H1 (cell line): ENCODE measurements around the gene TPM1. TPM values are rescaled to one million over a fixed set of nuclear protein-coding genes. Genes with fewer than 3 reads are reported as not detected.

Experiments
- POU5F1 ChIP-seq: IDR thresholded peaks from 2 replicates; pipeline ENCODE4 v1.6.1; 2011; ENCODE audit warnings: low read depth, mild to moderate bottlenecking, low read length, moderate library complexity
- RFX5 ChIP-seq: IDR thresholded peaks from 2 replicates; pipeline ENCODE4 v1.6.1; 2011; ENCODE audit warnings: low read depth, low read length, improper control_type of control experiment, borderline replicate concordance
- SIRT6 ChIP-seq: IDR thresholded peaks from one replicate; pipeline ENCODE4 v1.7.1; 2012; ENCODE audit warnings: low read length, inconsistent platforms
- SP2 ChIP-seq: IDR thresholded peaks from 2 replicates; pipeline ENCODE4 v1.6.1; 2012; ENCODE audit warnings: mild to moderate bottlenecking, low read length, inconsistent platforms
- SRF ChIP-seq: IDR thresholded peaks from 2 replicates; pipeline ENCODE4 v1.6.1; 2011; ENCODE audit warnings: mild to moderate bottlenecking, low read depth, low read length, moderate library complexity
- ZNF274 ChIP-seq: IDR thresholded peaks from 2 replicates; pipeline ENCODE4 v1.7.0; 2012; ENCODE audit warnings: low read length, borderline replicate concordance; ENCODE audit errors: extremely low read depth
- polyA plus RNA-seq, 7 experiments: library from polyadenylated mRNA; depleted of rRNA in 3 of 7; stranded (reverse) in 5 of 7; unstranded in 2 of 7; fragments of >200 nt in 5 of 7; fragments of 200-250 nt in 2 of 7; gene quantifications; 1 replicate in 5 of 7; 2 replicates in 1 of 7; 4 replicates in 1 of 7; pipeline versions ENCODE4 v1.2.1 to v1.2.3, GENCODE V29; 2011 to 2013; ENCODE audit warnings: missing spikeins in 2 of 7, mixed read lengths in 2 of 7
- total RNA-seq: library from RNA; stranded (reverse); fragmentation: NEBNext Ultra II Directional; extraction: Animal tissue kit (Norgen Biotek cat#: 25700); gene quantifications from 2 replicates; pipeline ENCODE4 v1.2.1, GENCODE V29; 2021
- TF ChIP-seq, protein P1 (sequence below), 3 experiments: IDR thresholded peaks; 1 replicate in 2 of 3; 2 replicates in 1 of 3; pipeline versions ENCODE4 v1.5.1 to v1.6.1; 2011; ENCODE audit warnings: low read length in 3 of 3, mild to moderate bottlenecking in 3 of 3, inconsistent platforms in 2 of 3, low read depth in 1 of 3, moderate library complexity in 1 of 3; ENCODE audit not compliant: insufficient read depth in 1 of 3; ENCODE audit errors: control extremely low read depth in 1 of 3

The TPM1 gene
- total and polyA plus RNA-seq, 2 of the 8 experiments (the other 6 are each of a cell fraction or from before 2014, with no cell fraction given) = 258 to 579 TPM

DNA sequence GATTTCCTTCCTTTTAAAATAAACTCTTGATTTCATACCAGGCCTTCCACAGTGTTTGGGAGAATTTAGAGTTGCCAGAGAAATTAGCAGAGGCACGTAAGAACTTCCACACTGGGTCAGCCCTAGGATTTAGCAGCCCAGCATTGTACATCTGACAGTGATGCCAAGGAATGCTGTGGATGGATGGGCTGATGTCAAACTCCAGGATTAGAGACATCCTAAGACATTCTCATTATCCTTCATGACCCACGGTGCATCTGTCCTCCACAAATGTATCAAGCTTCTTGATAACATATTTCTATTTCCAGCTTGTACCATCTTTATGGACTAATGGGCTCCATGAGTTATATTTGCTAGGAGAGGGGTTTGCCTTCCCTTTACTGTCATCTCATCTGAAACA lies 8.0 kb upstream of the TPM1 start (continued):
- TF ChIP-seq, protein P1, sequence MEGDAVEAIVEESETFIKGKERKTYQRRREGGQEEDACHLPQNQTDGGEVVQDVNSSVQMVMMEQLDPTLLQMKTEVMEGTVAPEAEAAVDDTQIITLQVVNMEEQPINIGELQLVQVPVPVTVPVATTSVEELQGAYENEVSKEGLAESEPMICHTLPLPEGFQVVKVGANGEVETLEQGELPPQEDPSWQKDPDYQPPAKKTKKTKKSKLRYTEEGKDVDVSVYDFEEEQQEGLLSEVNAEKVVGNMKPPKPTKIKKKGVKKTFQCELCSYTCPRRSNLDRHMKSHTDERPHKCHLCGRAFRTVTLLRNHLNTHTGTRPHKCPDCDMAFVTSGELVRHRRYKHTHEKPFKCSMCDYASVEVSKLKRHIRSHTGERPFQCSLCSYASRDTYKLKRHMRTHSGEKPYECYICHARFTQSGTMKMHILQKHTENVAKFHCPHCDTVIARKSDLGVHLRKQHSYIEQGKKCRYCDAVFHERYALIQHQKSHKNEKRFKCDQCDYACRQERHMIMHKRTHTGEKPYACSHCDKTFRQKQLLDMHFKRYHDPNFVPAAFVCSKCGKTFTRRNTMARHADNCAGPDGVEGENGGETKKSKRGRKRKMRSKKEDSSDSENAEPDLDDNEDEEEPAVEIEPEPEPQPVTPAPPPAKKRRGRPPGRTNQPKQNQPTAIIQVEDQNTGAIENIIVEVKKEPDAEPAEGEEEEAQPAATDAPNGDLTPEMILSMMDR (IDR thresholded peaks at IDR 0.05; ENCODE audit: control extremely low read depth in 1 of 3, insufficient read depth in 1 of 3, low read depth in 1 of 3, low read length in 3 of 3) = no peak
- no peak for TF ChIP-seq ZNF274
- TF ChIP-seq SP2 = no peak
- no peak for TF ChIP-seq POU5F1
- TF ChIP-seq SIRT6 = no peak
- no peak for TF ChIP-seq SRF
- TF ChIP-seq RFX5 = no peak
